GM20431 (cell line): ENCODE results near the gene KLHL2.
"Not testable (repeated sequence)": the region's sequence is repeated elsewhere in the genome, so short reads cannot be mapped to it uniquely, and the experiment has no call there.

Experiments used
- in situ Hi-C: fragments of 300-500 bp; cut with MseI, MboI; formaldehyde crosslinking; loops from one replicate; pipeline ENCODE4 v1.15.0; 2020; ENCODE audit warnings: low sequenced_read_pairs; ENCODE audit not compliant: unreplicated experiment

KLHL2 gene

DNA sequence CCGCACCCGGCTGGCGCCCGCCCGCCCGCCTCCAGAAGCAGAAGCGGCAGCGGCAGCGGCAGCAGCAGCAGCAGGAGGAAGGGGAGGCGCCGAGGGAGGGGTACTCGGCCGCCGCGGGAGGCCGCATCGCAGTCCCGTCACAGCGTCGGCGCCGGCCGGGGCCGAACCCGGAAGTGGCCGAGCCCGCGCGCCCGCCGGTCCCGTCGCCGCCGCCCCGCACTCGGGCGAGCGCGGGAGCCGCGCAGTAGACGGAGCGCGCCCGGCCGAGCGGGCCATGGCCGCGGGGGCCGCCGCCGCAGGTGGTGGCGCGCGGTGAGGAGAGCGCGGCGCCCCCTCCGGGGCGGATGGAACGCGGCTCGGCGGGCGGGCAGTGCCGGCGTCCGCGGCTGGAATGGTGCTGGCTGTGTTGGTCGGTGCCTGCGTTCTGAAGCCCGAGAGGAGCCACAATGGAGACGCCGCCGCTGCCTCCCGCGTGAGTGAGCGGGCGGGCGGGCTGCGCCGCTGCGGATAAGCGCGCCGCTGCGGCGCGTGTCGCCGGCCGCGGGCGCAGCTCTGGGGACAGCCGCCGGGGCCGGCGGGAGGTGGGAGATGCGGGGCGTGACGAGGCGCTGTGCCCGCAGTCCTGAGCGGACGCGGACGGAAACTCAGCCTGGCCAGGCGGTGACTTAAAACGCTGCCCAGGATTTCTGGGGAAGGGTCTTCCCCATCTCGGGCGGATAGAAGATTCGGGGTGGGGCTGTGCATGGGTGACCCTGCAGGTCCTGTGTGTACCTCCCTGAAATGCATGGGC lies at the start of gene KLHL2:
KLHL2 (plus strand) TSS at position 131 of the 790 bp plus-strand sequence; CDS start at position 447, 316 bp downstream.
- in situ Hi-C loops: no loop called here

GRCh38 chr4:165158762-165159161 lies 48.6 kb upstream of the KLHL2 start:
- in situ Hi-C loops: no loop called here

DNA sequence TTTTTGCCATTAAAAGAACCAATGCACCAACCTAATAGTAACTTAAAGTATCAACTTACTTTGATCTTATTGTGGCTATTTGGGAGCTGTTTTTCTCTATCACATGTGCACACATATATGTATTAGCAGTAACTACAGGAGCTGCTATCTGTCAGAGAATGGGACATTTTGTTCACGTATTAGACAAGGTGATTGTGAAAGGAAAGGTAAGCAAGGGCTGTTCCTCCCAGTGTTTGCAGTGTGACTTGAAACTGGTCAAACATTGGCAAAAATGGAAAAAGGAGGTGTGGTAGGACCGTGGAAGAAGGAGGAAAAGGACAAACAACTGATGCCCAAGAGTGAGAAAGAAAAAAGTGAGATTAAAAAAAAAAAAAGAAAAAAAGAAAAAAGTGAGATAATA lies 43.1 kb upstream of the KLHL2 start:
- in situ Hi-C loops: no loop called here

DNA sequence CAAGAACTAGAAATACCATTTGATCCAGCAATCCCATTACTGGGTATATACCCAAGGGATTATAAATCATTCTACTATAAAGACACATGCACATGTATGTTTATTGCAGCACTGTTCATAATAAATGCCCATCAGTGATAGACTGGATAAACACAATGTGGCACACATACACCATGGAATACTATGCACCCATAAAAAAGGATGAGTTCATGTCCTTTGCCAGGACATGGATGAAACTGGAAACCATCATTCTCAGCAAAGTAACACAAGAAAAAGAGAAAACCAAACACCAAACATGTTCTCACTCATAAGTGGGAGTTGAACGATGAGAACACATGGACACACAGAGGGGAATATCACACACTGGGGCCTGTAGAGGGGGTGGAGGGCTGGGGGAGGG lies 40.5 kb upstream of the KLHL2 start:
- in situ Hi-C loops: not testable (repeated sequence)

- in situ Hi-C loops: no loop called here
These were observed 39.7 kb upstream of the KLHL2 start for GRCh38 chr4:165167650-165168049.

DNA sequence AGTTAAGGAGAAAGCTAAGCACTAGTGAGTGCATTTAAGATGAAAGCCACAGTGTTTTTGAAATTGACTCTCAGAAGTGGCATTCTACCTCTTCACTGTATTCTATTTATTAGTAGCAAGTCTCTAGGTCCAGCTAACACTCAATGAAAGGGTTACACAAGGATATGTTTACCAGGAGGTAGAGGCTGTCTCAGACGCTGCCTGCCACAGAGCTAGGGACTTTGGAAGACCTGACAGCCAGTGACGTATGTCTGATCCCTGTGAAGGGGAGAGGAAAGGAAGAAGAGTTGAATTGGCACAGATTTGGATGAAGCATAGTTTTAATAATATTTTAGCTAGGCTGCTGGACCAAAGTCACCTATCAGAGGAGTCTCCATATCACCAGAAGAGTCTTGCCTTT lies 36.5 kb upstream of the KLHL2 start:
- in situ Hi-C loops: no loop called here

- in situ Hi-C loops: not testable (repeated sequence)
These were observed 31.9 kb upstream of the KLHL2 start for GRCh38 chr4:165175470-165175869.

- in situ Hi-C loops: no loop called here
These were observed 31.5 kb upstream of the KLHL2 start for GRCh38 chr4:165175879-165176278.

DNA sequence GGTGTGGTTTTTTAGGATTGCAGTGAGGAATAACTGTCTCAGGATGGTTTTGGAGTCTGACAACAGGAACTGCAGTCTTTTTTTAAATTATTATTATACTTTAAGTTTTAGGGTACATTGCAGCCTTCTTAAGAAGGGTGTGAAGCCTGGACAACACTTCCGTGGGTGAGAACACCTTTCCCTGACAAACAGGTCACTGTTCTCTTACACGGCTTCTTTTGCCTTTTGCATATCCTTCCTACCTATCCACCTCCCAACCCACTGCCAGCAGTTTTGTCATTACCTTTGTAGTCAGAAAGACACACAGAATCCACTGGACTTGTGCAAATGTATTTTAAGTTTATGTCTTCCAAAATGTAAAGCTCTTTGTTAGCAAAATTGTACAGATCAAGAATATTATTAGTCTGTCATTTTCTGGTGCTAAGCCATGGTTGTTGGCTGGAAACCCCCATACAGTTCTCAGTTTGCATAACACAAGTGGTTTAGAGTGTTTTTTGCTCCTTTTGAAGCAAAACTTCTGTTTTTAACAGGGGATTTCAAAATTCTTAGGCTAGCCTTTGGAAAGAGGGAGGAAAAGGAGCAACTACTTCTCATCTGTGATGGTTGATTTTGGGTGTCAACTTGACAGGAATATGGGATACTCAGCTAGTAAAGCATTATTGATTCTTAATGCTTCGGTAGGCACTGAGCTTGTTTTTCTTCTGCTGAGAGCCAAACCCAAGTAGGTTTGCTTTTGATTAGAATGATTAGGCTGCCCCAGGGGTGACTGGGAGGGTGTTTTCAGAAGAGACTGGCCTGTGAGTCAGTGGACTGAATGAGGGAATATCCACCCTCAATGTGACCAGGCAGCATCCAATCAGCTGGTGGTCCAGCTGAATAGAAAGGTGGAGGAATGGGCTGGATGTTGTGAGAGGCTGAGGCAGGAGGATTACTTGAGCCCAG lies 29.4 kb upstream of the KLHL2 start:
- in situ Hi-C loops: no loop called here

- in situ Hi-C loops: no loop called here
These were observed 23.1 kb upstream of the KLHL2 start for GRCh38 chr4:165184220-165184619.

DNA sequence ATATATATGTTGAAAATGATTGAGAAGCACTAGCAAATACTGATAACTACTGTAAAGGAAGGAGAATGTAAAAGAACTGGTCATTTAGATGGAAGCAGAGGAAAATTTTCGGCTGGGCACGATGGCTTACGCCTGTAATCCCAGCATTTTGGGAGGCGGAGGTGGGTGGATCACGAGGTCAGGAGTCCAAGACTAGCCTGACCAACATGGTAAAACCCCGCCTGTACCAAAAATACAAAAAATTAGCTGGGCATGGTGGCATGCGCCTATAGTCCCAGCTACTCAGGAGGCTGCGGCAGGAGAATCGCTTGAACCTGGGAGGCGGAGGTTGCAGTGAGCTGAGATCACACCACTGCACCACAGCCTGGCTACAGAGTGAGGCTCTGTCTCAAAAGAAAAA lies 22.4 kb upstream of the KLHL2 start:
- in situ Hi-C loops: not testable (repeated sequence)

GRCh38 chr4:165185448-165185847 lies 21.9 kb upstream of the KLHL2 start:
- in situ Hi-C loops: no loop called here

DNA sequence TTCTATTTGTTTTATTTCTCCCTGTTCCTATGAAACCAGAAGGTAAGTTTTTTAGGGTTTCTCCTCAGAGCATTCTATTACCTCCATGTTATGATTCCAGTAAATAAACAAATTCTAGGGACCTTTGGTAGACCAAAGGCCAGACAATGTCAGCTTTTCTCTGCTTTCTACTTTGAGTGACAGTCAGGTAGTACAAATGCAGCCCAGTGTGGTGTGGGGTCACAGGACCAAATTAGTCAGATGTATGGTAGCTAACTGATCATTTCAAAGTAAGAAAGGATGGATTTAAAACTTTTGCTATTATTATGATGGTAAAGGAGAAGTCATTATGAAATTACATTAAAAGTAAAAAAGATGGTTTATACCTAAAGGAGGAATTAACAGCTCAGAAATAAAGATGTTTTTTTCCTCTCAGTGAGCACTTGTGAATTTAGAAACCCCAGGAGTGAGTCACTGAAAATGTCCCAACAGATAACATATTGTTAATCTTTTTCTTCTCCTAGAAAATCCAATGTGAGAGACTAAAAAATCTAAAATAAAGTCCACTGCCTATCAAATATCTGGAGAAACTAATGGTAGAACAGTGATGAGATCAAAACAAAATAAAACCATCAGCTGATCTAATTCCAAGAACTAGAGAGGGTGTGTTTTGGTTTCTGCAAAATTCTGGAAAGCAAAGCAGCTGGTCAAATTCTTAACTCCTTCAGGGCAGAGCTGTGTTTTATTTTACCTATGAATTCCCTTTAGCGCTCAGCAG lies 16.6 kb upstream of the KLHL2 start:
- in situ Hi-C loops: no loop called here

- in situ Hi-C loops: no loop called here
These were observed 16.1 kb upstream of the KLHL2 start for GRCh38 chr4:165191348-165191656.

DNA sequence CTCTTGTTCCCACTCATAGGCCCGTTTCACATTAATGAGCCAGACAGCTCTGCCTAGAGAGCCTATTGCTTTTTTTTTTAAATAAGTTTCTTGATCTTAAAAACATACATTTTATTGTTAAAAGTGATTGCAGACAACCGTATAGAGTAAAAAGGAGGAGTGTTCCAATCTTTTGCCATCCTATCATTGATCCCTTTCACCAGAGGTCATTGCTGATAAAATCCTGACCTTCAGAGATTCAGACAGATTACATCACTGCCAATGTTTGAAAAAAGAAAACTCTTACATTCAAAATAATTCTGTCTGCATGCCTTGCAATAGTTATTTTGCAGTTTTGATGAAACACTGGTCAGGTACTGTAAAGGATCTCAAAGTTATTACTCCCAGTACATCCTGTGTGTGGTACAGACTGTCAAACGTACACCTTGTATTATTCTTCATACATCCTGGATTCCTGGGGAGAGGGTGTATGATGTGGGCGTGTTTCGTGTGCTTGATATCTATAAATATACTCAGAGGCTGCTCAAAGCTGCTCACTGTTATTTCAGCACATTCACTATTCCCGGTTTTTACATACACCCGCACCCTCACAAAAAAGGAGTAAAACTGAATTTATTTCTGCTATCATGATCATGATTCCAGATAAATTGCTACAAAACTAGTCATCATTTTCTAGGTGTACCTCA lies 15.4 kb upstream of the KLHL2 start:
- in situ Hi-C loops: no loop called here

GRCh38 chr4:165192500-165192898 lies 14.9 kb upstream of the KLHL2 start:
- in situ Hi-C loops: no loop called here

DNA sequence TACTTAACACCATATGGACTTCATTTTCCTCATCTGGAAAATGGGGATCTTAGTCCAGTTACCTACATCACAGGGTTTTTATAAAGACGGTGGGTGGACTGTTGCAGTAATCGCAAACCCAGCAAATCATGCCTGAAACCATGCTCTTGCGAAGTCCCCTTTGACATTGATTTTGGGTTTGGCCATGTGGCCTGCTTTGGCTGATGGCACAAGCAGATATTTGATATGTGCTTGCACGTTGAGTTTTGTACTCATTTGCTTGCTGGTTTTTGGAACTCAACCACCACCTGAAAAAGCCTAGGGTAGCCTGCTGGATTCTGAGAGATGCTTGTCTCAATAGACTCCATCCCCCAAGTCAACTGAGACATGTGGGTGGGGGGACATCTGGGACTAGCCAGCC lies 14.4 kb upstream of the KLHL2 start:
- in situ Hi-C loops: no loop called here

DNA sequence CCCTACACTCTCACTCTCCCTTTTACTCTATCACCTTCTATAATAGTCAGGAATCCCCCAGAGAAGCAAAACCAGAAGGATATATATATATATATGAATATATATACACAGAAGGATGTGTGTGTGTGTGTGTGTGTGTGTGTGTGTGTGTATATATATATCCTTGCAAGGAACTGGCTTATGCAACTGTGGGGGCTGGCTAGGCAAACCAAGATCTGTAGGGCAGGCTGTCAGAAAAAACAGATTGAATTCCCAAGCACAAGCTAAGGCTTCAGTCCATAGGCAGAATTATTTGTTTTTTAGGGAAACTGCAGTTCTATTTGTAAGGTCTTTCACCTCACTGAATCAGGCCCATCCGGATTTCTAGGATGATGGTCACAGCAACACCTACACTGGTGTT lies 13.0 kb upstream of the KLHL2 start:
- in situ Hi-C loops: no loop called here

- in situ Hi-C loops: no loop called here
These were observed 9.0 kb upstream of the KLHL2 start for GRCh38 chr4:165198329-165198728.

GRCh38 chr4:165199286-165199685 lies 8.1 kb upstream of the KLHL2 start:
- in situ Hi-C loops: no loop called here
